GM12873 (cell line): ENCODE measurements around the gene BLNK.

ENCODE experiments used
- TF ChIP-seq, protein P1 (sequence below): IDR thresholded peaks from 2 replicates; pipeline ENCODE4 v1.5.1; 2012; ENCODE audit warnings: low read depth, mild to moderate bottlenecking, moderate library complexity, low read length, control low read depth; ENCODE audit not compliant: insufficient read depth; ENCODE audit errors: missing control alignments

BLNK gene

DNA sequence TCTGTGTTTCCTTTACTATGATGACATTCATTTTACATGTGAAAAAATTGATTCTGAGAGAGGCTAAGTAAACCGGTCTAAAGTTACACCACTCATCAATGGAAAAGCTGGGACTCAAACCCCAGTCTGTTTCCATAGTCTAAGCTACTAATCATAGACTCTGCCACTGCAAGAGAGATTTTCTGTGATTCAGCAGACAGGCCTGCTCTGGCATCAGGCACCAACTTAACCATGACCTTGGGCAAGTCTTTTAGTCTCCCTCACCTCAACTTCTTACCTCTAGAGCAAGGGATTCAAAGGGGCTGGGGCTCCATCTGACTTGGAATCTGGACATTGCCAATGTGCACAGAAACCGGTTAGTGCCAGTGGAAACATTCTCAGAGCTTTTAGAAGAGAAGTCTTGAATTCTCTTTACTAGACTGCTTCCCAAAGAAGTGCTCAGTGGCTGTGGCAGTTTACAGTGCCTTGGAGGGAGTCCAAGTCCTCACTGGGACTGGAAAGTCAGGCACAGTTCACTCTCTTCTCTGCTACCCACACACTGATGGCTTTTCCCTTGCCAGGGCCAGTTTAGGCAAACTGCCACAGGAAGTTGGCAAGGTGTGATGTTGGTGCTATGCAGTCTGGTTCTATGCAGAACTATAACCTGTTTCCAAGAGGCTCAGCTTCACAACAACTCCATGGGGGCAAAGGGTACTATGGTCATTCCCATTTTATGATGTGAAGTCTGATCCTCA, 4.5 kb upstream of the BLNK start:
- TF ChIP-seq, protein P1, sequence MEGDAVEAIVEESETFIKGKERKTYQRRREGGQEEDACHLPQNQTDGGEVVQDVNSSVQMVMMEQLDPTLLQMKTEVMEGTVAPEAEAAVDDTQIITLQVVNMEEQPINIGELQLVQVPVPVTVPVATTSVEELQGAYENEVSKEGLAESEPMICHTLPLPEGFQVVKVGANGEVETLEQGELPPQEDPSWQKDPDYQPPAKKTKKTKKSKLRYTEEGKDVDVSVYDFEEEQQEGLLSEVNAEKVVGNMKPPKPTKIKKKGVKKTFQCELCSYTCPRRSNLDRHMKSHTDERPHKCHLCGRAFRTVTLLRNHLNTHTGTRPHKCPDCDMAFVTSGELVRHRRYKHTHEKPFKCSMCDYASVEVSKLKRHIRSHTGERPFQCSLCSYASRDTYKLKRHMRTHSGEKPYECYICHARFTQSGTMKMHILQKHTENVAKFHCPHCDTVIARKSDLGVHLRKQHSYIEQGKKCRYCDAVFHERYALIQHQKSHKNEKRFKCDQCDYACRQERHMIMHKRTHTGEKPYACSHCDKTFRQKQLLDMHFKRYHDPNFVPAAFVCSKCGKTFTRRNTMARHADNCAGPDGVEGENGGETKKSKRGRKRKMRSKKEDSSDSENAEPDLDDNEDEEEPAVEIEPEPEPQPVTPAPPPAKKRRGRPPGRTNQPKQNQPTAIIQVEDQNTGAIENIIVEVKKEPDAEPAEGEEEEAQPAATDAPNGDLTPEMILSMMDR, result no peak

DNA sequence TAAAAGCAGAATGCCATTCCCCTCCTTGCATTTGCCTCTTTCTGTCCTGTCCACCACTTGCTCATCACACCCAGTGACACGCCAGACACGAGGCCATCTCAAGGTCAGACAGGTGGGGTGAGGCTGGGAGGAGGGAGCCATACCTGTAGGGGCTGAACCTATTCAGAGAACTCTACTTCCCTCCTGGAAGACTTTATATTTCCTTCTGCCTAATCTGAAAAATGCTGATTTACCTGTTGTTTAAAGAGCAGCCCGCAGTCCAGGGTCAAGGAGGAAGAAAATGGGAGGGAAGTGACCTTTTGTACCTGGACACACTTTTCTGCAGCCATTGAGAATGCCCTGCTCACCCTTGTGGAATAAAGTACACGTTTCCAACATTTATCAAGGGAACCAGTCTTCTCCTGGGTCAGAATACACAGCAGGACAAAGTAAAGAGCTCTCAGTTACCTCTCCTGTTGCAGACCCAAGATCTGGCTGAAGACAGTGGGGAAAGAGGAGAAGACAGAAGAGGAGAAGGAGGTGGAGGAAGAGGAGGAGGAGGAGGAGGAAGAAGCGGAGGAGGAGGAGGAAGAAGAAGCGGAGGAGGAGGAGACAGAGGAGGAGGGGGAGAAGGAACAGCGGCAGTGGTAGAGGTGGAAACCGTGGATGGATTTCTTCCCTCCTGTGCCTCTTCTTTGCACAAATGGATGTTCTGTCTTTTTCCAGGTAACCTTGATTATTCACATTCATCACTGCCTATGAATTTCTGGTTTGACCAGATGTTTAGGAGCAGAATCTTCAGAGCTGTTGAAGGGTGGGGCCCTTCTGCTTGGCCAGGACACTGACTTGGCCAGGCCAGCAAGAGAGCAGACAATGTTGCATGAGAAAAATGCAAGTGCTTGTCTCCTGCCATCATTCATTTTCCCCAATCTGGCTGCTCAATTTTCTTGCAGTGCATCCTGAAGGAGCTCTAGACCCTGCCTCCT, 1.2 kb upstream of the BLNK start:
- TF ChIP-seq, protein P1, result no peak

GRCh38 chr10:96270571-96270970, 798 bp downstream of the BLNK start:
- TF ChIP-seq, protein P1, result no peak

- TF ChIP-seq, protein P1, result no peak
Observed at GRCh38 chr10:96269438-96270300, 1.7 kb downstream of the BLNK start.

- TF ChIP-seq, protein P1, result no peak
Observed at GRCh38 chr10:96268341-96268909, 2.9 kb downstream of the BLNK start.

- TF ChIP-seq, protein P1, result no peak
Observed at GRCh38 chr10:96267234-96267705, 4.1 kb downstream of the BLNK start.
